Activated CD4-positive, alpha-beta memory T cell treated with anti-CD3 and anti-CD28 coated beads, Interleukin-2, amount 10 ng/mL, durations not matched to agents 7 days and 5 days (primary cell): ENCODE measurements around the gene STPG4. TPM values are rescaled to one million over a fixed set of nuclear protein-coding genes. Genes with fewer than 3 reads are reported as not detected.
"Not testable (repeated sequence)": the region's sequence is repeated elsewhere in the genome, so short reads cannot be mapped to it uniquely, and the experiment has no call there.

ENCODE experiments used
- CTCF ChIA-PET: fragments of 350-600 bp; sonication (Branson Sonifier 250); formaldehyde crosslinking; loops from one replicate; lab custom pipeline; 2021; ENCODE audit warnings: antibody characterized with exemption, inconsistent platforms; lab: Charles Lee
- POLR2A ChIA-PET: fragments of 350-600 bp; sonication (Branson Sonifier 250); formaldehyde crosslinking; loops from one replicate; lab custom pipeline; 2021; ENCODE audit warnings: antibody characterized with exemption; lab: Charles Lee
- DNase-seq: peaks from one replicate; pipeline ENCODE4 v3.0.0-alpha.2; 2020
- H3K27ac Mint-ChIP-seq: one replicate; pipeline ENCODE4 v1.8.0; 2021; ENCODE audit warnings: mild to moderate bottlenecking, mixed read lengths
- H3K27me3 Mint-ChIP-seq: one replicate; pipeline ENCODE4 v1.8.0; 2021; ENCODE audit warnings: mixed read lengths
- H3K36me3 Mint-ChIP-seq: one replicate; pipeline ENCODE4 v1.8.0; 2021; ENCODE audit warnings: low read depth, mixed read lengths
- H3K4me1 Mint-ChIP-seq: one replicate; pipeline ENCODE4 v1.8.0; 2021; ENCODE audit warnings: mixed read lengths
- H3K4me3 Mint-ChIP-seq: one replicate; pipeline ENCODE4 v1.8.0; 2021; ENCODE audit warnings: mild to moderate bottlenecking, mixed read lengths
- H3K9me3 Mint-ChIP-seq: one replicate; pipeline ENCODE4 v1.8.0; 2021; ENCODE audit warnings: mixed read lengths
- total RNA-seq, 2 experiments: library from RNA; stranded (reverse); gene quantifications; one replicate each; pipeline ENCODE4 v1.2.3, GENCODE V29; 2021

The STPG4 gene
- total RNA-seq, 2 experiments from 2014 or later = 0.13 TPM; not detected in 1

DNA sequence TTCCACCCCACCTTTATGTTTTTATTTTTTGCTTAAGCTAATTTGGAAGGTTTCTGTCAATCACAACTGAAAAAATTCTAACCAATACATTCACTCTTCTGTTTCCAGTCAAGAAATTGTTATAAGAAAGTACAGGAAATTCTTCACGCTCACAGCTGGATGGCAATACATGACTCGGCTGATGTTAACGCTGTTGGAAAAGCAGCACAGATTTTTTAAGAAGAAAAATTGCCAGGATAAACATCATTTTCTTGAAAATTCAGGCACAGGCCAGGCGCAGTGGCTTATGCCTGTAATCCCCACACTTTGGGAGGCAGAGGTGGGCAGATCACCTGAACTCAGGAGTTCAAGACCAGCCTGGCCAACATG lies 46.1 kb downstream of the STPG4 start:
- no peaks in the 10 kb centered on the region for H3K4me1 Mint-ChIP-seq
- no peaks in the 10 kb centered on the region for H3K36me3 Mint-ChIP-seq
- no peak overlapping the region for H3K27ac Mint-ChIP-seq
- no peaks in the 10 kb centered on the region for H3K9me3 Mint-ChIP-seq
- no peak for DNase-seq
- CTCF ChIA-PET = interaction anchor here (0.7 kb wide), 1 partner anchor 214 kb away, joined by 3 read pairs; no protein-coding TSS in a partner anchor
- POLR2A ChIA-PET = no interaction called here
- H3K27me3 Mint-ChIP-seq = peaks cover 2% of the 10 kb centered on the region
- no peak overlapping the region for H3K4me3 Mint-ChIP-seq

DNA sequence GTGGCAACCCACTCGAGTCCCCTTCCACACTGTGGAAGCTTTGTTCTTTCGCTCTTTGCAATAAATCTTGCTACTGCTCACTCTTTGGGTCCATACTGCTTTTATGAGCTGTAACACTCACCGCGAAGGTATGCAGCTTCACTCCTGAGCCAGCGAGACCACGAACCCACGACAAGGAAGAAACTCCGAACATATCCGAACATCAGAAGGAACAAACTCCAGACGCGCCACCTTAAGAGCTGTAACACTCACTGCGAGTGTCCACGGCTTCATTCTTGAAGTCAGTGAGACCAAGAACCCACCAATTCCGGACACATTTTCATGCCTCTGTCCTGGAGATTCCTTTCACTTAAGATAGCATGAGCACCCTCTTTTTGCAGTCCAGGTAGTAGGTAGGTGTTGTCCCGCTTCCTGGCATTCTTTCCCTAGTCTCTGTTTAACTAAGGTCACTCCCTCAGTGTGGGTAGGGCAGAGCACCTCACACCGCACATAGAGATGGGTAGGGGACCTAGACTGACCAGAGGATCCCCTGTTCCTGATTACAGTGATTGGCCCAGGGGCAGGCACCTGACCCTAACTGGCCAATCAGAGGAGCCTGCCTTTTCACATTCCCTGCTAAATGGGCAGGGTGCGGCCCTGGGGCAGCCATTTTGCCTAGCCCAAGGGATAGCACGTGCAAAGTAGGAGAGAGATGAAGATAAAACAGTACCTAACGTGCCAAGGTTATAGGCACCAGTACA lies 46.7 kb downstream of the STPG4 start:
- H3K27me3 Mint-ChIP-seq, H3K4me1 Mint-ChIP-seq, POLR2A ChIA-PET, H3K27ac Mint-ChIP-seq, H3K36me3 Mint-ChIP-seq, H3K9me3 Mint-ChIP-seq, DNase-seq, H3K4me3 Mint-ChIP-seq: not testable (repeated sequence)
- CTCF ChIA-PET = interaction anchor here (0.7 kb wide), 1 partner anchor 215 kb away, joined by 3 read pairs; no protein-coding TSS in a partner anchor

- POLR2A ChIA-PET, H3K27me3 Mint-ChIP-seq, H3K36me3 Mint-ChIP-seq, H3K4me1 Mint-ChIP-seq, DNase-seq, H3K27ac Mint-ChIP-seq, CTCF ChIA-PET, H3K4me3 Mint-ChIP-seq, H3K9me3 Mint-ChIP-seq: not testable (repeated sequence)
Measured at GRCh38 chr2:47107201-47107600, 47.9 kb downstream of the STPG4 start.

GRCh38 chr2:47106231-47106630 lies 48.9 kb downstream of the STPG4 start:
- CTCF ChIA-PET, POLR2A ChIA-PET, H3K9me3 Mint-ChIP-seq, H3K27me3 Mint-ChIP-seq, H3K36me3 Mint-ChIP-seq, DNase-seq, H3K27ac Mint-ChIP-seq, H3K4me1 Mint-ChIP-seq, H3K4me3 Mint-ChIP-seq: not testable (repeated sequence)

DNA sequence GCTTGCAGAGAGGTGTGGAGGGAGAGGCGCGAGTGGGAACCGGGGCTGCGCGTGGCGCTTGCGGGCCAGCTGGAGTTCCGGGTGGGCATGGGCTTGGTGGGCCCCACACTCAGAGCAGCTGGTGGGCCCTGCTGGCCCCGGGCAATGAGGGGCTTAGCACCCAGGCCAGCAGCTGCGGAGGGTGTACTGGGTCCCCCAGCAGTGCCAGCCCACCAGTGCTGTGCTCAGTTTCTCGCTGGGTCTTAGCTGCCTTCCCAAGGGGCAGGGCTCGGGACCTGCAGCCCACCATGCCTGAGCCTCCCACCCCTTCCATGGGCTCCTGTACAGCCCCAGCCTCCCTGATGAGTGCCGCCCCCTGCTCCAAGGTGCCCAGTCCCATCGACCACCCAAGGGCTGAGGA lies 55.4 kb downstream of the STPG4 start:
- H3K9me3 Mint-ChIP-seq, H3K36me3 Mint-ChIP-seq, H3K27me3 Mint-ChIP-seq, POLR2A ChIA-PET, H3K27ac Mint-ChIP-seq, DNase-seq, CTCF ChIA-PET, H3K4me3 Mint-ChIP-seq, H3K4me1 Mint-ChIP-seq: not testable (repeated sequence)

- Mint-ChIP-seq H3K9me3 (no peaks in the 10 kb centered on the region), H3K4me3 (no peak overlapping the region), H3K36me3 (no peaks in the 10 kb centered on the region), H3K4me1 (no peaks in the 10 kb centered on the region), H3K27me3 (no peaks in the 10 kb centered on the region), H3K27ac (no peak overlapping the region)
- ChIA-PET CTCF (no interaction called here), POLR2A (no interaction called here)
- no peak for DNase-seq
Measured at GRCh38 chr2:47098953-47099352, 56.2 kb downstream of the STPG4 start.

DNA sequence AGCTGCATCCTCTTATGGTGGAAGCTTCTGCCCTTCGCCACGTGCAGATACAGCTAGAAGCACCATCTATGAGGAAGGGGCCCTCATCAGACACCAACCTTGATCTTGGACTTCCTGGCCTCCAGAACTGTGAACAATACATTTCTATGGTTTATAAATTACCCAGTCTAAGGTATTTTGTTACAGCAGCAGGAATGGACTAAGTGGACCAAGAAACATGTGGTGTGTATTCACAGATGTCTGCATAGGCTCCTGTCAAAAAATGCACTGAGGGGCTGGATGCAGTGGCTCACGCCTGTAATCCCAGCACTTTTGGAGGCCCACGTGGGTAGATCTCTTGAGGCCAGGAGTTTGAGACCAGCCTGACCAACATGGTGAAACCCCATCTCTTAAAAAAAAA lies 57.5 kb downstream of the STPG4 start:
- ChIA-PET POLR2A (no interaction called here), CTCF (no interaction called here)
- Mint-ChIP-seq H3K9me3 (no peaks in the 10 kb centered on the region), H3K27ac (no peak overlapping the region), H3K27me3 (no peaks in the 10 kb centered on the region), H3K4me3 (no peak overlapping the region), H3K36me3 (no peaks in the 10 kb centered on the region), H3K4me1 (no peaks in the 10 kb centered on the region)
- DNase-seq = no peak

- H3K9me3 Mint-ChIP-seq = no peaks in the 10 kb centered on the region
- H3K36me3 Mint-ChIP-seq = no peaks in the 10 kb centered on the region
- H3K4me3 Mint-ChIP-seq = no peak overlapping the region
- H3K27ac Mint-ChIP-seq = no peak overlapping the region
- DNase-seq = no peak
- peaks cover 2% of the 10 kb centered on the region for H3K27me3 Mint-ChIP-seq
- no peaks in the 10 kb centered on the region for H3K4me1 Mint-ChIP-seq
- CTCF ChIA-PET = no interaction called here
- POLR2A ChIA-PET = no interaction called here
Measured at GRCh38 chr2:47096451-47096850, 58.7 kb downstream of the STPG4 start.

DNA sequence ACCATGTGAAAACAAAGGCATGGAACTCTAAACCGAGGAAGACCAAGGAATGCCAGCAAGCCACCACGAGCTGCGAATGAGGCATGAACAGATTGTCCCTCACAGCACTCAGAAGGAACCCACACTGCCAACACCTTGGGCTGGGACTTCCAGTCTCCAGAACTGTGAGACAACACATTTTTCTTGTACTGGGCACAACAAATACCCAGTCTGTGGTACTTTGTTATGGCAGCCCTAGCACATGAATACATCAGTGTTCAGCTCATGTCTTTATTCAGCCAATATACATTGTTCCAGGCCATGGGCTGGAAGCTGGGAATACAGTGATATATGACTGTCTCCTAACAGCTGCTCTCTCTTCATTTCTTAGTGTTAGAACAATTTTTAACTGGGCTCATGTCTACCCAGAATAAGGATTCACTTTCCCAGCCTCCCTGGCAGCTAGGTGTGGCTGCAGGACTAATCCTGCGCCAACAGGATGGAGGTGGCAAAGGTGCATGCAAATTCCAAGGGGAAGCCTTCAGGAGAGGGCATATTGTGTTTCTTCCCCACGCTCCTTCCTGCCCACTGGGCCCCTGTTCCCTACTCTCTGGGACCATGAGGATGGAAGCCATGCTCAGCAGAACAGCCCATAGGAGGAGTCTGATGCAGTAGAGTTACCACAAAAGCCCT lies 59.6 kb downstream of the STPG4 start:
- Mint-ChIP-seq H3K36me3 (no peaks in the 10 kb centered on the region), H3K9me3 (no peaks in the 10 kb centered on the region), H3K27ac (no peak overlapping the region), H3K27me3 (peaks cover 5% of the 10 kb centered on the region), H3K4me1 (no peaks in the 10 kb centered on the region), H3K4me3 (no peak overlapping the region)
- ChIA-PET POLR2A (no interaction called here), CTCF (no interaction called here)
- DNase-seq = no peak

DNA sequence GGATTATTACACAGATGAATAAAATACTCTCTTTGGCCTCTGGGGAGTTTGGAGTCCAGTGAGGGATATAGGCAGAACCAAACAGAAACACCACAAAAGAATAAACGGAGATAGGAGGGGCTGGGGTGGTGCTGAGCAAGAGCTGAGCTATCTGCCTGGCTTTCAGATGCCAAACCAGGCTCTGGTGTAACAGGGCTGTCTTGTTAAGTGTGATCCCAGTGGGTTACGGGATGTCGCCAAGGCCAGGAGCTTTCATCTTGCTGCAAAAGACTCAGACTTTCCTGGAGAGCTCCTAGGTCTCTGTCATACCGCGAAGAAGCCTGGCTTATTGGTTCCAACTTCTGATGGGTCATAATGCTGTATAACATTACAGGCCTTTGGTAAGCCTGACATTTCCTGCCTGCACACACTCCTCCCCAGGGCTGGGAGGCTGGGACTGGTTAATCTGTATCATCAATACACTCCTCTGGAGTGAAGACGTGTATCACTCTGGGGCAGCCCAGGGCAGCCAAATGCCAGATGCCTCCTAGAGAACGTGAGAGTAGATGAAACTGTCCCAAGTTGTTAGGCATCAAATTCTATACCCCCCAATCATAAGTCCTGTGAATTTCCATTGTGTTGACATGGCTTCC lies 60.5 kb downstream of the STPG4 start:
- H3K27ac Mint-ChIP-seq = no peak overlapping the region
- POLR2A ChIA-PET = no interaction called here
- CTCF ChIA-PET = no interaction called here
- no peaks in the 10 kb centered on the region for H3K4me1 Mint-ChIP-seq
- H3K4me3 Mint-ChIP-seq = no peak overlapping the region
- H3K36me3 Mint-ChIP-seq = no peaks in the 10 kb centered on the region
- H3K9me3 Mint-ChIP-seq = no peaks in the 10 kb centered on the region
- peaks cover 6% of the 10 kb centered on the region for H3K27me3 Mint-ChIP-seq
- no peak for DNase-seq

GRCh38 chr2:47093626-47094025 lies 61.5 kb downstream of the STPG4 start:
- H3K36me3 Mint-ChIP-seq = no peaks in the 10 kb centered on the region
- no peak overlapping the region for H3K4me3 Mint-ChIP-seq
- DNase-seq = no peak
- H3K4me1 Mint-ChIP-seq = no peaks in the 10 kb centered on the region
- CTCF ChIA-PET = no interaction called here
- POLR2A ChIA-PET = no interaction called here
- H3K9me3 Mint-ChIP-seq = no peaks in the 10 kb centered on the region
- peaks cover 6% of the 10 kb centered on the region for H3K27me3 Mint-ChIP-seq
- H3K27ac Mint-ChIP-seq = no peak overlapping the region

- H3K36me3 Mint-ChIP-seq = no peaks in the 10 kb centered on the region
- no peak for DNase-seq
- no peaks in the 10 kb centered on the region for H3K9me3 Mint-ChIP-seq
- peaks cover 6% of the 10 kb centered on the region for H3K27me3 Mint-ChIP-seq
- POLR2A ChIA-PET = no interaction called here
- no peaks in the 10 kb centered on the region for H3K4me1 Mint-ChIP-seq
- H3K27ac Mint-ChIP-seq = no peak overlapping the region
- CTCF ChIA-PET = no interaction called here
- no peak overlapping the region for H3K4me3 Mint-ChIP-seq
Measured at GRCh38 chr2:47092465-47092864, 62.6 kb downstream of the STPG4 start.

DNA sequence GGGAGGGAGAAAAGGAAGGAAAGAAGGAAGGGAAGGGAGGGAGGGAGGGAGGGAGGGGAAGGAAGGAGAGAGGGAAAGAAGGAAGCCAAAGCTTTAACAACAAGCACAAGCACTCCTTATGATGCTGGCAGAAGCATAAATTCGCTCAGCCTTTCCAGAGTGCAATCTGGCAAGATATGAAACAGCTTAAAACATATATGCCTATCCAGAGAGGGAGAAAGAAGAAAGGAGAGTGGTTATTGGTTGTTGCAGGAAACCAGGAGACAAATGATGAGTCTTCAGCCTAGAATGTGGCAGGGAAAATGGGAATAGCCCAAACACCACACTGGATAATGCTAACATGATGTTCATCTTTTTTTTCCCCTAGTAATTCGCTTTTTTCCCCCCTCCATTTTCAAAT lies 64.0 kb downstream of the STPG4 start:
- H3K27ac Mint-ChIP-seq = no peak overlapping the region
- CTCF ChIA-PET = no interaction called here
- H3K4me3 Mint-ChIP-seq = no peak overlapping the region
- peaks cover 6% of the 10 kb centered on the region for H3K27me3 Mint-ChIP-seq
- H3K4me1 Mint-ChIP-seq = no peaks in the 10 kb centered on the region
- POLR2A ChIA-PET = no interaction called here
- no peak for DNase-seq
- H3K36me3 Mint-ChIP-seq = no peaks in the 10 kb centered on the region
- H3K9me3 Mint-ChIP-seq = no peaks in the 10 kb centered on the region
